ENCODE data around the gene ACTR3.

ACTR3 gene

DNA sequence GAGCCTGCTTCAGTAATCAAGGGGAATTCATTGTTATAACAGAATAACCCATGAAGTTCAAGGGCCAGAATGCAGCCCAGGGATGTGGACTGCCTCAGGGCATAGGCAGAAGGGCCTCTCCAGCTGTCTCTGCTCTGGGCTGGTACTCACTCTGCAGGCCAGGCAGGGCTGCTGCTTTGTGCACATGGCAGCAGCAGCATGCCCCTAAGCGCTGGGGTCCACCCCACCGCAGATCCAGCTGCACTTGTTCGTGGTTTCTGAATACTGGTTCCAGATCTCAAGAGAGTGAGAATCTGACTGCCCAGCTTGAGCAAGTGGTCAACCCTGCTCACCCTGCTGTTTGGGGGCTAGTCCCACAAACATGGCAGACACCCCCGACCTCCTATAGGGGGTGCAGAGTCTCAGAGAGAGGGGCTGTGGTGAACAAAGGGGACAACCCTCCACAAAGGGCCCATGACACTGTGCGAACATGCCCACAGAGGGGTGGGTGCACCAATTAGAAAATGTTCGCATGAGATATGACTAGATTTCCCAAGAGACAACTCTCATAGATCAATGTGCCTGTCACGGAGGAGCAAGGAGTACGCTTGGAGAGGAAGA, 87.3 kb downstream of the ACTR3 start:
- TF ChIP-seq, protein P1, sequence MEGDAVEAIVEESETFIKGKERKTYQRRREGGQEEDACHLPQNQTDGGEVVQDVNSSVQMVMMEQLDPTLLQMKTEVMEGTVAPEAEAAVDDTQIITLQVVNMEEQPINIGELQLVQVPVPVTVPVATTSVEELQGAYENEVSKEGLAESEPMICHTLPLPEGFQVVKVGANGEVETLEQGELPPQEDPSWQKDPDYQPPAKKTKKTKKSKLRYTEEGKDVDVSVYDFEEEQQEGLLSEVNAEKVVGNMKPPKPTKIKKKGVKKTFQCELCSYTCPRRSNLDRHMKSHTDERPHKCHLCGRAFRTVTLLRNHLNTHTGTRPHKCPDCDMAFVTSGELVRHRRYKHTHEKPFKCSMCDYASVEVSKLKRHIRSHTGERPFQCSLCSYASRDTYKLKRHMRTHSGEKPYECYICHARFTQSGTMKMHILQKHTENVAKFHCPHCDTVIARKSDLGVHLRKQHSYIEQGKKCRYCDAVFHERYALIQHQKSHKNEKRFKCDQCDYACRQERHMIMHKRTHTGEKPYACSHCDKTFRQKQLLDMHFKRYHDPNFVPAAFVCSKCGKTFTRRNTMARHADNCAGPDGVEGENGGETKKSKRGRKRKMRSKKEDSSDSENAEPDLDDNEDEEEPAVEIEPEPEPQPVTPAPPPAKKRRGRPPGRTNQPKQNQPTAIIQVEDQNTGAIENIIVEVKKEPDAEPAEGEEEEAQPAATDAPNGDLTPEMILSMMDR (IDR thresholded peaks at IDR 0.05; ENCODE audit: low read depth, low read length, missing control alignments) = no peak
- in situ Hi-C loops (cut with HindIII; ENCODE audit: low sequenced_read_pairs) = no loop called here
- no peak for DNase-seq (ENCODE audit: low read depth)
- H3K4me3 ChIP-seq (ENCODE audit: low read depth, low read length) = no peak overlapping the region

DNA sequence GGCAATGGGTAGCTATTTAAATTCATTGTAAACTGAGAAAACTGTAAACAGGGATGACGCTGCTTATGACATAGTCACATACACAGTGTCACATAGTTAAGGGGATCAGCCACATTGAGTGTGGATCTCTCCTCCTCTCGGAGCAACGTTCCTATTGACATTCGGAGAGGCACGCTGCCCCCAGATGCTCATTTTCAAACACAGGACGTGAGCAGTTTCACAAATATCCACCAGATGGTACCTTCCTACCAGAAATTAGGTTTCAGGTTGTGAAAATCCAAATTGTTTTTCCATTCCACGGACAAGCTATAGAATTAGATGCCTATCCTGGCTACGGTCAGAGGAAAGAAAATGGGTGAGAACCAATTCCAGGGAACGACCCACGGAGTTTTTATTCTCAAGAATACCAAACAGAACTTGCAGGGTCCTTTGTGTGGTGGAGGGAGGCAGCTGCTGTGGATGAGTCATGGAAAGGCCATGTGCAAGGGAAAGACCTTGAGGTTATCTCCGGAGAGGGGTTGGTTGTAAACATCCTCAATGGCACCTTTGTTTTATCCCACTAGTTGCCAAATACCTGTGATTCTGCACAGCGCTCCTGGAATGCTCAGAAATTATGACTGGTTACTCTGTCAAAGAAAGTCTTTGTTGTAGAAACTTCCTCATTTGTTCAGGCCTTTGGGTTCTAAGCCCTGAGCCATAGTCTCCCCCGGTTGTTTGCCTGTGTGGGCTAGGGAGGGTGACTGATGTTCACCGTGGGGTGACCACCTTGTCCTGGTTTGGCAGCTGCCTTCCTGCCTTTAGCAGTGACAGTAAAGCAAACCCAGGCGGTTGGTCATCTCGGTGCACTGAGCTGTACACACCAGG, 88.0 kb downstream of the ACTR3 start:
- DNase-seq (ENCODE audit: low read depth) = peak; percentile 41
- no peak overlapping the region for H3K4me3 ChIP-seq (ENCODE audit: low read depth, low read length)
- TF ChIP-seq, protein P1 (IDR thresholded peaks at IDR 0.05; ENCODE audit: low read depth, low read length, missing control alignments) = peak; percentile 43
- in situ Hi-C loops (cut with HindIII; ENCODE audit: low sequenced_read_pairs) = no loop called here

DNA sequence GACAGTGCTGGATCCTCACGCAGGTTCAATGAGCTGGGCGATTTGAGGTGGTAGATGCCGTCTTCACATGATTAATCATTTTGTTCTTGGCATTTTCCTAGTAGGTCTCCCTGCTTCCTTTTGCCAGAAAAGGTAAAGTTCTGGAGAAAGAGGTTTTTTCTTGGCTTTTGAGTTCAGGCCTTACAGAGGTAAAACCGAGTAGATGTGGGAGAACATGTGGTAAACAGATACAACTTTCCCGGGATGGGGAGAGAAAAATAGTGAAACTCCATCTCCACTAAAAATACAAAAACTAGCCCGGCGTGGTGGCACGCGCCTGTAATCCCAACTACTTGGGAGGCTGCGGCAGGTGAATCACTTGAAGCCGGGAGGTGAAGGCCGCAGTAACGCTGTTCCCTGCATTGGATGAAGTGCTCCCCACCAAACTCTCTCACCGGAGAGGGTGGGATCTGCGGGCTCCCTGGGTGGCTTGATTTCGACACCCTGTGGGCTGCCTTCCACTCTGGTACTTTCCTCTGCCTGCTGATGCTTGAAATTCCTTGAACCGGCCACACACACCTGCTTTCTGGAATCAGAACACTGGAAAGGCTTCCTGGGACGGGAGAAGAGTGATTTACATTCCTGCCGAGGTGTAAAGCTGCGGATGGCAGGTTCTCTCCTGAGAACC, 88.8 kb downstream of the ACTR3 start:
- DNase-seq (ENCODE audit: low read depth) = no peak
- H3K4me3 ChIP-seq (ENCODE audit: low read depth, low read length) = no peak overlapping the region
- TF ChIP-seq, protein P1 (IDR thresholded peaks at IDR 0.05; ENCODE audit: low read depth, low read length, missing control alignments) = no peak
- in situ Hi-C loops (cut with HindIII; ENCODE audit: low sequenced_read_pairs) = no loop called here

DNA sequence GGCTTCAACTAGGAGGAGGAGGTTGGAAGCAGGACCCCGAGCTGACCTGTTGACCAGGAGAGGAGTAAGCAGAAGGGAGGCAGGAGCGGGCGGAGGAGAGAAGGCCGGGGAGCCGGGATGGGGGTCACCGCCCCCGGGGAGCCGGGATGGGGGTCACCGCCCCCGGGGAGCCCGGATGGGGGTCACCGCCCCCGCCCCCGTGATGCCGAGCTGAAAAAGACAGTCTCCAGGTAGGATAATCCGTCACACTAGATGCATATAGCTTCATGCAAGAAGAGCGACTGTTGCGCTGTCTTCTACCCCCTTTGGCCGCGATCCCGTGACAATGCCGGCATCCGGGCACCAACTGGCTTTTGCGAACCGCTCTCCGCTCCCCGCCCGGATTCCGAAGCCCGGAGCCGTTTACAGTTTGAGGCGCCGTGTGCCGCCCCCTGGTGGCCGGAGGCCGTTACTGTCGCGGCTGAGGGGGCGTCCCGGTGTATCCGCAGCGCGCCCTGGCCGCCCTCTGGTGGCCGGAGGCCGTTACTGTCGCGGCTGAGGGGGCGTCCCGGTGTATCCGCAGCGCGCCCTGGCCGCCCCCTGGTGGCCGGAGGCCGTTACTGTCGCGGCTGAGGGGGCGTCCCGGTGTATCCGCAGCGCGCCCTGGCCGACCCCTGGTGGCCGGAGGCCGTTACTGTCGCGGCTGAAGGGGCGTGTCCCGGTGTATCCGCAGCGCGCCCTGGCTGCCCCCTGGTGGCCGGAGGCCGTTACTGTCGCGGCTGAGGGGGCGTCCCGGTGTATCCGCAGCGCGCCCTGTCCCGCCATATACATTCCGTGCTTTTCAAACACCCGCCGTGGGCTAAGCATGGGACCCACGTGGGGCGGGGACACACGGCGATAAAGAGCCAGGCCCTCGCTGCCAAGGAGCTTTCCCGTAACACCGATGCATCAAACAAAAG, 89.6 kb downstream of the ACTR3 start:
- no peak for DNase-seq (ENCODE audit: low read depth)
- no peak overlapping the region for H3K4me3 ChIP-seq (ENCODE audit: low read depth, low read length)
- TF ChIP-seq, protein P1 (IDR thresholded peaks at IDR 0.05; ENCODE audit: low read depth, low read length, missing control alignments) = peak; percentile 48
- in situ Hi-C loops (cut with HindIII; ENCODE audit: low sequenced_read_pairs) = no loop called here

DNA sequence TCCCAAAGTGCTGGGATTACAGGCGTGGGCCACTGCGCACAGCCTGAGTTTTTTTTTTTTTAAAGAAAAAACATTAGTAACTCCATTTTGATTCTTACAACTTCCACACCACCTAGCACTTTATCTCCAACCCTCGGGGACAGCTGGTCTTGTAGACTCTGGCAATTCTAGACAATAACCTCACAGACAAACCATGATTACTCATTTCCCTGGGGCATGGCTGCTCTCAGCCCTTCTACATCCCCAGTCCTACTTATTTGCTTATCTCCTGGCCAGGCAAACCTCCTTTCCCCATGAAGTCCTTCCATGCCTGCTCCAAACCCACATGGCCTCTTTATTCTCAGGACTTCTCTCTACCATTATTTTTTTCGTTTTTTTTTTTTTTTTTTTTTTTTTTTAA, 91.1 kb downstream of the ACTR3 start:
- in situ Hi-C loops (cut with HindIII; ENCODE audit: low sequenced_read_pairs) = no loop called here
- H3K4me3 ChIP-seq (ENCODE audit: low read depth, low read length) = no peak overlapping the region
- TF ChIP-seq, protein P1 (IDR thresholded peaks at IDR 0.05; ENCODE audit: low read depth, low read length, missing control alignments) = no peak
- DNase-seq (ENCODE audit: low read depth) = no peak

All from astrocyte of the cerebellum (primary cell).